ENCODE data around the gene ENTPD1. TPM values are rescaled to one million over a fixed set of nuclear protein-coding genes. Genes with fewer than 3 reads are reported as not detected.

ENTPD1 gene
- total and polyA plus RNA-seq, 8 donors, result 3.7 to 56.7 (median 9.7) TPM

GRCh38 chr10:95741807-95742467 is 14.0 kb upstream of the ENTPD1 start:
- intact Hi-C loops (cut with DNase I; ENCODE audit: low total_unique reads), result no loop called here
- no peaks in the 10 kb centered on the region for H3K27me3 ChIP-seq
- TF ChIP-seq CTCF (IDR thresholded peaks at IDR 0.05) (peak in 2 of 7 experiments; percentile 6 to 14), POLR2A (IDR thresholded peaks at IDR 0.05) (no peak), POLR2AphosphoS5 (IDR thresholded peaks at IDR 0.05) (peak in 2 of 3 donors; percentile 12 to 27)
- no peak overlapping the region for H3K4me3 ChIP-seq
- H3K4me1 ChIP-seq, result peaks cover 10 to 29% (median 19%) of the 10 kb centered on the region in 4 donors
- peak overlapping the region; percentile 16 to 81 (median 75) for H3K27ac ChIP-seq
- H3K36me3 ChIP-seq, result no peaks in the 10 kb centered on the region
- WGBS, 5 donors, result 4 to 18% (median 7%) methylated on average over 6 of the region's 6 CpGs
- peak in 1 of 2 donors; percentile 75 for DNase-seq
- H3K9me3 ChIP-seq, result no peaks in the 10 kb centered on the region

GRCh38 chr10:95742485-95742884 is 13.5 kb upstream of the ENTPD1 start:
- DNase-seq, result peak; percentile 88 to 93
- WGBS, 5 donors, result 15 to 36% (median 21%) methylated on average over 3 of the region's 3 CpGs
- Histone ChIP-seq H3K36me3 (no peaks in the 10 kb centered on the region), H3K27ac (peak overlapping the region; percentile 16 to 81 (median 75)), H3K4me3 (no peak overlapping the region), H3K9me3 (no peaks in the 10 kb centered on the region), H3K4me1 (peaks cover 10 to 29% (median 19%) of the 10 kb centered on the region in 4 donors), H3K27me3 (no peaks in the 10 kb centered on the region)
- intact Hi-C loops (cut with DNase I; ENCODE audit: low total_unique reads), result no loop called here
- TF ChIP-seq POLR2A (IDR thresholded peaks at IDR 0.05), result no peak
- TF ChIP-seq POLR2AphosphoS5 (IDR thresholded peaks at IDR 0.05), result peak in 2 of 3 donors; percentile 20 to 41

- DNase-seq, result no peak
- Histone ChIP-seq H3K9me3 (no peaks in the 10 kb centered on the region), H3K27me3 (no peaks in the 10 kb centered on the region), H3K27ac (peak overlapping the region in 3 of 5 donors; percentile 75 to 81 (median 80)), H3K4me3 (no peak overlapping the region), H3K4me1 (peaks cover 10 to 29% (median 19%) of the 10 kb centered on the region in 4 donors), H3K36me3 (no peaks in the 10 kb centered on the region)
- intact Hi-C loops (cut with DNase I; ENCODE audit: low total_unique reads), result no loop called here
- TF ChIP-seq POLR2AphosphoS5 (IDR thresholded peaks at IDR 0.05) (no peak), EP300 (IDR thresholded peaks at IDR 0.05) (no peak), CTCF (IDR thresholded peaks at IDR 0.05) (no peak), POLR2A (IDR thresholded peaks at IDR 0.05) (no peak)
- 71 to 86% (median 80%) methylated on average over 2 of the region's 2 CpGs for WGBS, 5 donors
Observed at GRCh38 chr10:95742962-95743535, 12.9 kb upstream of the ENTPD1 start.

- no peak for DNase-seq
- Histone ChIP-seq H3K27me3 (no peaks in the 10 kb centered on the region), H3K4me1 (peaks cover 10 to 27% (median 19%) of the 10 kb centered on the region in 4 donors), H3K9me3 (no peaks in the 10 kb centered on the region), H3K36me3 (no peaks in the 10 kb centered on the region), H3K27ac (no peak overlapping the region), H3K4me3 (no peak overlapping the region)
- 67 to 80% (median 73%) methylated on average over 2 of the region's 2 CpGs for WGBS, 5 donors
- intact Hi-C loops (cut with DNase I; ENCODE audit: low total_unique reads), result no loop called here
- TF ChIP-seq CTCF (IDR thresholded peaks at IDR 0.05) (no peak), EP300 (IDR thresholded peaks at IDR 0.05) (no peak), POLR2A (IDR thresholded peaks at IDR 0.05) (no peak), POLR2AphosphoS5 (IDR thresholded peaks at IDR 0.05) (no peak)
Observed at GRCh38 chr10:95745501-95745900, 10.5 kb upstream of the ENTPD1 start.

- TF ChIP-seq POLR2AphosphoS5 (IDR thresholded peaks at IDR 0.05), result no peak
- no peak for TF ChIP-seq EP300 (IDR thresholded peaks at IDR 0.05)
- no peak for TF ChIP-seq POLR2A (IDR thresholded peaks at IDR 0.05)
- TF ChIP-seq CTCF (IDR thresholded peaks at IDR 0.05), result no peak
- Histone ChIP-seq H3K36me3 (no peaks in the 10 kb centered on the region), H3K4me3 (no peak overlapping the region), H3K9me3 (no peaks in the 10 kb centered on the region), H3K27me3 (no peaks in the 10 kb centered on the region), H3K4me1 (no peaks in the 10 kb centered on the region), H3K27ac (no peak overlapping the region)
- intact Hi-C loops (cut with DNase I; ENCODE audit: low total_unique reads), result no loop called here
- no peak for DNase-seq
Observed at GRCh38 chr10:95748349-95748748, 7.6 kb upstream of the ENTPD1 start.
